Ureter (tissue), 1 donor: Measurements from ENCODE around the gene PPP1R14C. TPM values are rescaled to one million over a fixed set of nuclear protein-coding genes. Genes with fewer than 3 reads are reported as not detected.

Experiments used
- DNase-seq: peaks from one replicate; pipeline ENCODE4 v3.0.0-alpha.2; 2020; ENCODE audit warnings: low spot score
- total RNA-seq: library from RNA; stranded (reverse); gene quantifications from one replicate; pipeline ENCODE4 v1.2.4, GENCODE V29; 2023
- donor health status: DM: yes; HTN: yes; CAD: no.

PPP1R14C gene
- total RNA-seq, 1 donor from 2014 or later, result 0.52 TPM

- no peak for DNase-seq
Measured at GRCh38 chr6:150271501-150272263, 128.8 kb downstream of the PPP1R14C start.

- DNase-seq, result peak; percentile 52
Measured at GRCh38 chr6:150272264-150272975, 129.6 kb downstream of the PPP1R14C start.

- no peak for DNase-seq
Measured at GRCh38 chr6:150272976-150273315, 130.1 kb downstream of the PPP1R14C start.

GRCh38 chr6:150273457-150274309 lies 130.8 kb downstream of the PPP1R14C start:
- DNase-seq, result no peak

- no peak for DNase-seq
Measured at GRCh38 chr6:150275489-150275888, 132.6 kb downstream of the PPP1R14C start.

- no peak for DNase-seq
Measured at GRCh38 chr6:150276168-150276936, 133.5 kb downstream of the PPP1R14C start.

GRCh38 chr6:150276937-150277742 lies 134.3 kb downstream of the PPP1R14C start:
- DNase-seq, result no peak

- no peak for DNase-seq
Measured at GRCh38 chr6:150279533-150279932, 136.7 kb downstream of the PPP1R14C start.

- no peak for DNase-seq
Measured at GRCh38 chr6:150280703-150281102, 137.9 kb downstream of the PPP1R14C start.

- no peak for DNase-seq
Measured at GRCh38 chr6:150281767-150282166, 138.9 kb downstream of the PPP1R14C start.

- no peak for DNase-seq
Measured at GRCh38 chr6:150282806-150283205, 140.0 kb downstream of the PPP1R14C start.

GRCh38 chr6:150286460-150286859 lies 143.6 kb downstream of the PPP1R14C start:
- no peak for DNase-seq

GRCh38 chr6:150286912-150287311 lies 144.1 kb downstream of the PPP1R14C start:
- no peak for DNase-seq

GRCh38 chr6:150288456-150288855 lies 145.6 kb downstream of the PPP1R14C start:
- no peak for DNase-seq

GRCh38 chr6:150289454-150290071 lies 146.7 kb downstream of the PPP1R14C start:
- DNase-seq, result no peak

- DNase-seq, result no peak
Measured at GRCh38 chr6:150290429-150290828, 147.6 kb downstream of the PPP1R14C start.

- no peak for DNase-seq
Measured at GRCh38 chr6:150291968-150292710, 149.3 kb downstream of the PPP1R14C start.

GRCh38 chr6:150293019-150293418 lies 150.2 kb downstream of the PPP1R14C start:
- DNase-seq, result no peak

- DNase-seq, result no peak
Measured at GRCh38 chr6:150293423-150294173, 150.8 kb downstream of the PPP1R14C start.
